Activated naive CD8-positive, alpha-beta T cell treated with anti-CD3 and anti-CD28 coated beads, Interleukin-2, amount 50 U/mL, for 24 hours (primary cell): ENCODE data around the gene SLCO2A1.

Experiments used
- ATAC-seq: fragments of 150-1000 bp; cut with Tn5 transposase; one replicate; pipeline ENCODE4 v1.10.0; 2021
- DNase-seq: peaks from one replicate; pipeline ENCODE4 v3.0.0; 2021
- H3K27ac Mint-ChIP-seq: one replicate; pipeline ENCODE4 v1.8.0; 2021; ENCODE audit warnings: mild to moderate bottlenecking, mixed read lengths
- H3K27me3 Mint-ChIP-seq: one replicate; pipeline ENCODE4 v1.8.0; 2021; ENCODE audit warnings: mixed read lengths
- H3K36me3 Mint-ChIP-seq: one replicate; pipeline ENCODE4 v1.8.0; 2021; ENCODE audit warnings: low read depth, mixed read lengths
- H3K4me1 Mint-ChIP-seq: one replicate; pipeline ENCODE4 v1.8.0; 2021; ENCODE audit warnings: mixed read lengths
- H3K4me3 Mint-ChIP-seq: one replicate; pipeline ENCODE4 v1.8.0; 2021; ENCODE audit warnings: mild to moderate bottlenecking, moderate library complexity, mixed read lengths
- H3K9me3 Mint-ChIP-seq: one replicate; pipeline ENCODE4 v1.8.0; 2021; ENCODE audit warnings: mixed read lengths

Gene SLCO2A1

GRCh38 chr3:133991209-133991608 is 38.5 kb downstream of the SLCO2A1 start:
- DNase-seq: no peak
- no peak overlapping the region for H3K4me3 Mint-ChIP-seq

GRCh38 chr3:133989936-133990702 is 39.6 kb downstream of the SLCO2A1 start:
- Mint-ChIP-seq H3K4me1 (no peaks in the 10 kb centered on the region), H3K27me3 (peaks cover 4% of the 10 kb centered on the region), H3K27ac (no peak overlapping the region), H3K4me3 (no peak overlapping the region), H3K36me3 (no peaks in the 10 kb centered on the region), H3K9me3 (no peaks in the 10 kb centered on the region)
- no peak for DNase-seq
- no peak for ATAC-seq

More at GRCh38 chr3:133991209-133991608, 38.5 kb downstream of the SLCO2A1 start:
- no peaks in the 10 kb centered on the region for H3K9me3 Mint-ChIP-seq
- H3K27me3 Mint-ChIP-seq: peaks cover 4% of the 10 kb centered on the region
- H3K36me3 Mint-ChIP-seq: no peaks in the 10 kb centered on the region
- H3K27ac Mint-ChIP-seq: no peak overlapping the region
- ATAC-seq: no peak
- no peaks in the 10 kb centered on the region for H3K4me1 Mint-ChIP-seq

GRCh38 chr3:133988631-133989161 is 41.0 kb downstream of the SLCO2A1 start:
- H3K27ac Mint-ChIP-seq: no peak overlapping the region
- H3K36me3 Mint-ChIP-seq: no peaks in the 10 kb centered on the region
- no peaks in the 10 kb centered on the region for H3K9me3 Mint-ChIP-seq
- no peak overlapping the region for H3K4me3 Mint-ChIP-seq
- no peak for DNase-seq
- H3K27me3 Mint-ChIP-seq: peaks cover 6% of the 10 kb centered on the region
- ATAC-seq: no peak
- no peaks in the 10 kb centered on the region for H3K4me1 Mint-ChIP-seq

GRCh38 chr3:133987948-133988484 is 41.7 kb downstream of the SLCO2A1 start:
- no peaks in the 10 kb centered on the region for H3K36me3 Mint-ChIP-seq
- peaks cover 8% of the 10 kb centered on the region for H3K27me3 Mint-ChIP-seq
- no peak overlapping the region for H3K27ac Mint-ChIP-seq
- ATAC-seq (no peak), DNase-seq (no peak)
- no peaks in the 10 kb centered on the region for H3K9me3 Mint-ChIP-seq
- no peaks in the 10 kb centered on the region for H3K4me1 Mint-ChIP-seq
- H3K4me3 Mint-ChIP-seq: no peak overlapping the region

GRCh38 chr3:133987136-133987535 is 42.6 kb downstream of the SLCO2A1 start:
- Mint-ChIP-seq H3K36me3 (no peaks in the 10 kb centered on the region), H3K4me3 (no peak overlapping the region), H3K9me3 (no peaks in the 10 kb centered on the region), H3K4me1 (no peaks in the 10 kb centered on the region), H3K27ac (no peak overlapping the region), H3K27me3 (peaks cover 8% of the 10 kb centered on the region)
- DNase-seq (no peak), ATAC-seq (no peak)

GRCh38 chr3:133986311-133986710 is 43.4 kb downstream of the SLCO2A1 start:
- DNase-seq (no peak), ATAC-seq (no peak)
- Mint-ChIP-seq H3K27me3 (peaks cover 8% of the 10 kb centered on the region), H3K4me3 (no peak overlapping the region), H3K4me1 (no peaks in the 10 kb centered on the region), H3K27ac (no peak overlapping the region), H3K9me3 (no peaks in the 10 kb centered on the region), H3K36me3 (no peaks in the 10 kb centered on the region)

- no peaks in the 10 kb centered on the region for H3K9me3 Mint-ChIP-seq
- H3K36me3 Mint-ChIP-seq: no peaks in the 10 kb centered on the region
- no peak for ATAC-seq
- no peaks in the 10 kb centered on the region for H3K4me1 Mint-ChIP-seq
- no peak for DNase-seq
- no peak overlapping the region for H3K27ac Mint-ChIP-seq
- peaks cover 8% of the 10 kb centered on the region for H3K27me3 Mint-ChIP-seq
- no peak overlapping the region for H3K4me3 Mint-ChIP-seq
These were observed 44.8 kb downstream of the SLCO2A1 start for GRCh38 chr3:133984975-133985374.

GRCh38 chr3:133983576-133984560 is 45.9 kb downstream of the SLCO2A1 start:
- Mint-ChIP-seq H3K36me3 (no peaks in the 10 kb centered on the region), H3K27me3 (peaks cover 8% of the 10 kb centered on the region), H3K9me3 (no peaks in the 10 kb centered on the region), H3K27ac (no peak overlapping the region), H3K4me1 (no peaks in the 10 kb centered on the region), H3K4me3 (no peak overlapping the region)
- ATAC-seq (no peak), DNase-seq (no peak)

- H3K27me3 Mint-ChIP-seq: peaks cover 3% of the 10 kb centered on the region
- no peak overlapping the region for H3K4me3 Mint-ChIP-seq
- no peaks in the 10 kb centered on the region for H3K4me1 Mint-ChIP-seq
- H3K27ac Mint-ChIP-seq: no peak overlapping the region
- ATAC-seq (no peak), DNase-seq (no peak)
- H3K36me3 Mint-ChIP-seq: no peaks in the 10 kb centered on the region
- no peaks in the 10 kb centered on the region for H3K9me3 Mint-ChIP-seq
These were observed 46.6 kb downstream of the SLCO2A1 start for GRCh38 chr3:133983126-133983525.

GRCh38 chr3:133980550-133980949 is 49.2 kb downstream of the SLCO2A1 start:
- no peaks in the 10 kb centered on the region for H3K36me3 Mint-ChIP-seq
- H3K27me3 Mint-ChIP-seq: peaks cover 3% of the 10 kb centered on the region
- no peaks in the 10 kb centered on the region for H3K4me1 Mint-ChIP-seq
- H3K9me3 Mint-ChIP-seq: no peaks in the 10 kb centered on the region
- no peak overlapping the region for H3K27ac Mint-ChIP-seq
- DNase-seq (no peak), ATAC-seq (no peak)
- H3K4me3 Mint-ChIP-seq: no peak overlapping the region

GRCh38 chr3:133980035-133980434 is 49.7 kb downstream of the SLCO2A1 start:
- Mint-ChIP-seq H3K4me3 (no peak overlapping the region), H3K9me3 (no peaks in the 10 kb centered on the region), H3K27me3 (peaks cover 3% of the 10 kb centered on the region), H3K27ac (no peak overlapping the region), H3K4me1 (no peaks in the 10 kb centered on the region), H3K36me3 (no peaks in the 10 kb centered on the region)
- DNase-seq (no peak), ATAC-seq (no peak)

GRCh38 chr3:133979553-133979952 is 50.2 kb downstream of the SLCO2A1 start:
- Mint-ChIP-seq H3K27ac (no peak overlapping the region), H3K27me3 (peaks cover 3% of the 10 kb centered on the region), H3K4me1 (no peaks in the 10 kb centered on the region), H3K36me3 (no peaks in the 10 kb centered on the region), H3K9me3 (no peaks in the 10 kb centered on the region), H3K4me3 (no peak overlapping the region)
- ATAC-seq (no peak), DNase-seq (no peak)

GRCh38 chr3:133977568-133977967 is 52.2 kb downstream of the SLCO2A1 start:
- Mint-ChIP-seq H3K4me3 (no peak overlapping the region), H3K4me1 (no peaks in the 10 kb centered on the region), H3K9me3 (no peaks in the 10 kb centered on the region), H3K27ac (no peak overlapping the region), H3K27me3 (no peaks in the 10 kb centered on the region), H3K36me3 (no peaks in the 10 kb centered on the region)
- no peak for DNase-seq
- ATAC-seq: no peak

GRCh38 chr3:133973249-133973980 is 56.3 kb downstream of the SLCO2A1 start:
- Mint-ChIP-seq H3K27ac (no peak overlapping the region), H3K4me1 (no peaks in the 10 kb centered on the region), H3K9me3 (peaks cover 4% of the 10 kb centered on the region), H3K4me3 (no peak overlapping the region), H3K27me3 (no peaks in the 10 kb centered on the region), H3K36me3 (no peaks in the 10 kb centered on the region)
- ATAC-seq (no peak), DNase-seq (no peak)
